Measurements from ENCODE around the gene CD83.
"Not testable (repeated sequence)": the region's sequence is repeated elsewhere in the genome, so short reads cannot be mapped to it uniquely, and the experiment has no call there.

CD83 gene

DNA sequence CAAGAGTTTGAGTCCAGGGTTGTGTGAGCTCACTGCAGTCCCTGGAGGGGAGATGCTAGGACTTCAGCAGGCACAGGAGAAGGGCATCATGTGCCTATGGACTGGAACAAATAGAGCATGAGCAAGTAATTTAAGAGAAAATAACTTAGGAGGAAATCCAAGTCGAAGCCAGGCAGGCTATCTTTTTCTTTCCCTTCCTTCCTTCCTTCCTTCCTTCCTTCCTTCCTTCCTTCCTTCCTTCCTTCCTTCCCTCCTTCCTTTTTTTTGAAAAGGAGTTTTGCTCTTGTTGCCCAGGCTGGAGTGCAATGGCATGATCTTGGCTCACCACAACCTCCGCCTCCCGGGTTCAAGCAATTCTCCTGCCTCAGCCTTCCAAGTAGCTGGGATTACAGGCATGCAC lies 33.7 kb downstream of the CD83 start:
- not testable (repeated sequence) for DNase-seq

DNA sequence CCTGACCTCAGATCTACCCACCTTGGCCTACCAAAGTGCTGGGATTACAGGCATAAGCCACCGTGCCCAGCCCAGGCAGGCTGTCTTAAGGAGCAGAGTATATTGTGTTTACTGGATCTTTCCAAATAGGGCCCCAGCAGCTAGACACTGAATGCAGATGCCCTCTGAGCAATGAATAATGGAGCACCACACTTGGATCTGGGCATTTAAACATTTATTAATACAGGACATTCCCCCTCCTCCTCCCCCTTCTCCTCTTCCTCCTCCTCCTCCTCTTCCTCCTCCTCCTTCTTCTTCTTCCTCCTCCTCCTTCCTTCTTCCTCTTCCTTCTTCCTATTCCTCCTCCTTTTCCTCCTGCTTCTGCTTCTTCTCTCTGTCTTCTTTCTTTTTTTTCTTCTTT lies 34.2 kb downstream of the CD83 start:
- no peak for DNase-seq

DNA sequence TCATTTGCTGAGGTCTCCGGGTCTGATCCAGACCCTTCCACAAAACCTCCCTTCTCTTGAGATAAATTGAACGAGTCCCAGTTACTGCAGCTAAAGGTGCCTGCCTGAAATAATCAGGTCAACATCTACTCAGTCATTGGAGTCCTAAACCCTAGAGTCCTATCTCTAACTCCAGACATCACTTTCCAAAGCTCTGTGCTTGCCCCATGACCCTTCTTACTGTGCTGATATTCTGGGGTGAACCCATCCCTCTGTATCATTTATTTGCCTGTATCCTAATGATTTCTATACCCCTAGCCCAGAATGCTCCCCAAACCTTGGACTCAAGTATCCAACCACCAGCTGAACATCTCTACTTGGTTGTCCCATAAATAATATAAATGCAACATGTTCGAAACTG lies 35.7 kb downstream of the CD83 start:
- DNase-seq, result no peak

DNA sequence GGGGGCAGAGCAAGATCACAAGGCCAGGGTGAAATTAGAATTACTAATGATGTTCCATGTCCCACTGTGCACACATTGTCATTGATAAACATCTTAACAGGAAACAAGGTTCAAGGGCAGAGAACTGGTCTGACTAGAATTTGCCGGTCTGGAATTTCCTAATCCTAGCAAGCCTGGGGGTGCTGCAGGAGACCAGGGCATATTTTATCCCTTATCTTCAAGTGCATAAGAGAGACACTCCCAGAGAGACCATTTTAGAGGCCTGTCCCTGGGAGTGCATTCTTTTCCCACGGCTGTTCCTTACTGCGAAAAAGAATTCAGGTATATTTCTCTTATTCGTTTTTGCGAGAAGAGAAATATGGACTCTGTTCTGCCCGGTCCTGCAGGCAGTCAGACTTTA lies 41.5 kb downstream of the CD83 start:
- no peak for DNase-seq

DNA sequence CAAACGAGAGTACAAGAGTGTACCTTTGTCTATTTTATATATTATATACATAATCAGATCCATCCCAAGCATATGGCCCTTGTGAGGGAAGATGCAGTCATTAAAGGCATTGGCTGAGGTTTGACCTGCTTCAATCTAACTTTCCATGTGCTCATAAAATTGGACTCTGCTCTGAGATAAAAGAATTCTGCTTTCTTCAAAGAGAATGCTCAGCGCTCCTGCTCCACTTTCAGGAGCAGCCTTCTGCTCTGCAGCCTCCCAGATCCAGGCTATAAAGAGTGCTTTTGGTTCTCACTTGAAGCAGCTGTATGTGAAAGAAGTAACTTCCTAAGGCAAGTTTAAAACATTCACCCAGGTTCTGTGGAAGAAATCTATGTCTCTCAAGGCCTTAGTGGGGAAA lies 45.3 kb downstream of the CD83 start:
- no peak for DNase-seq

DNA sequence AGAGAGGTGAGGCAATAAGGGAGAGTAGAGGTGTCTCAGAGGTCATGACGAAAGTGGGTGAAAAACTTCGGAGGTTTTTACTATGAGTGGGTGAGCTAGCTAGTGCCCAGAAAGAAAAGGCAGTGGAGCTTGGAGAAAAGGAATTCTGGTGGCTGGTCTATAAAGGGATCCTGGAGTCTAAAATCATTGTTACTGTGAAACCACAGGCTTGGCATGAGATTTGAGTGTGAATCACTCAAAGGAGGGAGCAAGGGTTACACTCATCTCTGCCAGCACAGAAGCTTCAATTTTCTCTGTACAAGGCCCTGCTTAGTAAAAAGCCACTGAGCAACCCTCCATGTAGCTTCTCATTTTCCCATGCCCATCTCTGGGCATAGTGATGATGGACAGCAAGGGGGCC lies 47.5 kb downstream of the CD83 start:
- DNase-seq, result no peak

DNA sequence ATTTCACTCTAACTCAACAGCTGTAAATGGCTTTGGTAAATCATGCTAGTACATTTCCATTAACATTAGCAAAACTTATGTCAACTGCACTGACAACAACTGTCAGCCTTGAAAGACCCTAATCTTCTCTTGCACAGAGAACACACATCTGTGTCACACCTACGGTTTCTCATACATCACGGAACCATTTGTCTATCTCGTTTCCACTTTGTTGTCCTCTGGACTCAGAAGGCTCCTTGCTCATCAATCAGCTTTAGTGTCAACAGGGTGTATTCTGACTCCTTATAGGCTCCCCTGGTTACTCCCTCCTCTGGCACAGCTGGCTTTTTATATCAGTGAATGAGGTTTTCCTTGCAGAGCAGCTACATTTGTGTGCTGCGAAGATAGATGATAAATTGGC lies 49.3 kb downstream of the CD83 start:
- no peak for DNase-seq

DNA sequence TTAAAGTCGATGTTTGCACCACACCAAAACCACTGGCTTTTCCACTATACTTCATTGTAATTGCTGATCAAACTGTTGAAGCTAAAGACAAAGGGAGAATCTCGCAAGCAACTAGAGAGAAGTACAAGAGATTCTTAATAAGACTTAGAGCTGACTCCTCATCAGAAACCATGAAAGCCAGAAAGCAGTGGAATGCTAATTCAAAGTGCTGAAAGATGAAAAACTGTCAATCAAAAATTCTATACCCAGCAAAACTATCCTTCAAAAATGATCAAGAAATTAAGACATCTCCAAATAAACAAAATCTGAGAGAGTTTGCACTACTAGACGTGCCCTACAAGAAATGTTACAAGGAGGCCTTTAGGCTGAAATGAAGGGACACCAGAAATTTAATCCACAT lies 52.6 kb downstream of the CD83 start:
- DNase-seq, result no peak

DNA sequence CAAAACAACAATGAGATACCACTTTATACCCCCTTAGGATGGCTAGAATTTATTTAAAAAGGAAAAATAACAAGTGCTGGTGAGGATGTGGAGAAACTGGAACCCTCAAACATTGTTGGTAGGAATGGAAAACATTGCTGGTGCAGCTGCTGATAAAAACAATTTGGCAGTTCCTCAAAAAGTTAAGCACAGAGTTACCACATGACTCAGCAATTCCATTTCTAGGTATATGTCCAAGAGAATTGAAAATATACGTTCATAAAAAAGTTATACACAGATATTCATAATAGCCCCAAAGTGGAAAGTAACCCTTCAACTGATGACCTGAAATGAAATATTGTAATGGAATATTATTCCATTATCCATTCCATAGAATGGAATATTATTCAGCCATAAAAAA lies 55.0 kb downstream of the CD83 start:
- DNase-seq, result no peak

DNA sequence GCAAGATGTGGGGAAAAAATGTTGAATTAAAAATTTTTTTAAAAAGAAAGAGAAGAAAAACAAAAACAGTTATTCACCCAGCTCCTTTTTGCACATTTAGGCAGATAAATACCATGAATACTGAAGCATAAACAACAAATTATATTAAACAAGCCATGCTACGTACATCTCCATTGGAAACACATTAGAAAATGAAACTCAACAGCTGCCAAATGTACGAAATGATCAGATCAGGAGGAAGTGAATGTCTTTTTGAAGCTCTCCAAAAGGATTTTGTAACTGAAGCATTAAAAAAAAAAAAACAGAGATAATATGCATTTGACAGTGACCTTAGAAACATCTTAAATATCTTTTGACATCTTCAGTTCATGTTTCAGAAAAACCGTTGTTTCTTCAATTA lies 56.7 kb downstream of the CD83 start:
- DNase-seq, result no peak

DNA sequence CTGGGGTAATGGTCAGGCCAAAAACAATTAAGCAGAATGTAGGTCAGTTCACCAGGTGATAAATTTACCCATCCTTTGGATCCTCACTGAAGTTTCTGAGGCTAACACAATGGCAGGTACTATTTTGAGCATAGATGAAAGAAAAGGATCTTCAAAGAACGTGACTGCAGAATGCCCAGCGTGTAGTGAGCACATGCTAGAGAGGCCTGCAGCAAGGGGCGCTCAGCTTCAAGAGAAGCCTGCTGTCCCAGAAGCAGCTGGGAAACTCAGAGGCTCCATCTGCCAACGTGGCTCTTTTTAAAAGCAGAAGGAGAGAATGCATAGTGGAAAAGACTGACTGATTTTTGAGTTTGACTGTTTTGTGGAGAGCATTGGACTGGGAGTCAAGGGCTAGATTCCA lies 57.4 kb downstream of the CD83 start:
- DNase-seq, result no peak

DNA sequence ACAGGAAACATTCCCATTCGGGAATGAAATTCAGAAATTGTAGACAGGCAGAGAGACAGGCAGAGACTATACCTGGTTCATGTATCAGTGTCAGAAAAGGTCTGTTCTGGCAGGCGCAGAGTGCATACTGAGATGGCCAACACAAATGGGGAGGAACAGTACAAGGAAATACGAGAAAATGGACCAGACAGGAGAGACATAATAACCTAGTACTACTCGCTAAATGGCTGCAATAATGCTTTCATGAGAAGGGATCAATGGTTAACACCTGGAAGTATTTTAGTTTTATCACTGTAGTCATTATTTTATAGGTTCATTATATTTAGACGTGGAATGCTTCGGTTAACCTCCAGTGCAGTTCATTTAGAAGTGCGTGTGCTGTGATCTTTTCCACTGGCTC lies 58.9 kb downstream of the CD83 start:
- no peak for DNase-seq

DNA sequence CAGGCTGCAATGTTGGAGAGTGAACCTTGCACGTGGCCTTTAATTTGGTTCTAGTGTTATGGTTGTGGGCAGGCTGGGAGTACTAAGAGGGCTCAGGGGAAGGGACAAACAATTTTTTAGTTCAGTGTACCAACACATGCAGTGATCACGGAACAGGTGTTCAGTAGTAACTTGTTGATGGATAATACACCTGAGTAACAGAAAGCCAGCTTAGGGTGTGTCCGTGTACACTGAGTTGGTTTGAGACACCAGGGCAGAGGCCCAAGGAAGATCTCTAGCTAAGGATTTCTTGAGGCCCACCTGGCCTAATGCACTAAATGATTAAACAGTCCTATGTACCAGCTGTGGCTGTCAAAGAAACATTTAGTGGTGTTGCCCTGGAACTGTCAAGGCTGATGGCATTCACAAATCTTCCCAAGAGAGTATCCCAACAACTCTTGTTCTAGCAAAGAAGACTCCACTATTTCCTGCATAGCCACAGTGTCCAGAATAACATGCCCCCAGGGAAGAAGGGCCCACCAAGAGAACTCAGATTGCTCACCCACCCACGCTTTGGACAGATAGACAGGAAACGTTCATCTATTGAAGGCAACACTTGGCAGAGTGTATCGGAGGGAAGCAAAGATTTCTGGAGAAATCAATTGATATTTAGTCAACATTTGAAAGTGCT lies 60.0 kb downstream of the CD83 start:
- DNase-seq, result no peak

DNA sequence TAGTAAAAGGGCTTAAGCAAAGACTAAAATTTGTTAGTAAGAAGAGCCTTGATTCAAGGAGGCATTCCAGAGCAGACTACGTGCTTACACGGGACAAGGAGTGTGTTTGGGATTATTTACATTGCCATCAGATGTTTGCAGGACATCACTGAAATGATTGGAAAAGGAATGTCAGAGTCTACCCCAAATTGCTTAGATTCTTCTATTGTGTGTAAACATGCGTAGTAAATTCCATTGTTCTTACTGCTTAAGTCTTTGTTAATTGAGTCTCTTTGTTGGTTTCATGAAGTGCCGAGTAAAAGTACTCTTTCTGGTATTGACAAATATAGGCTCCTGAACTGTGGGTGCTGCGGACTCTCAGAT lies 60.5 kb downstream of the CD83 start:
- DNase-seq, result no peak

DNA sequence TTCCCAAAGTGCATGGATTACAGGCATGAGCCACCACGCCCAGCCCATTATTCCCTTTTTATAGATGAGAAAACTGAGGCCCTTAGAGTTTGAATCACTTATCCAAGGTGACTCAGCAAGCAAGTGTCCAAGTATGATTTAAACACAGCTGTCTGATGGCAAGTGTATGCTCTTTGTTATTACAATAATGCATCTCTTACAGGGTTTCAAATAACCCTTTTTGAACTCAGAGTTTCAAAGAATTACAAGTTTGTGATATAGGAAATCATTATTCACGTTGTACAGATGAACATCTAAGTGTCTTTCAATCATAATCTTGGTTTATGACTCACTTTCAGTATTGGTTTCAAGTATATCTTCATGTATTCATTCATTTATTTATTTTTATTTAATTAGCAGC lies 63.0 kb downstream of the CD83 start:
- DNase-seq, result no peak

DNA sequence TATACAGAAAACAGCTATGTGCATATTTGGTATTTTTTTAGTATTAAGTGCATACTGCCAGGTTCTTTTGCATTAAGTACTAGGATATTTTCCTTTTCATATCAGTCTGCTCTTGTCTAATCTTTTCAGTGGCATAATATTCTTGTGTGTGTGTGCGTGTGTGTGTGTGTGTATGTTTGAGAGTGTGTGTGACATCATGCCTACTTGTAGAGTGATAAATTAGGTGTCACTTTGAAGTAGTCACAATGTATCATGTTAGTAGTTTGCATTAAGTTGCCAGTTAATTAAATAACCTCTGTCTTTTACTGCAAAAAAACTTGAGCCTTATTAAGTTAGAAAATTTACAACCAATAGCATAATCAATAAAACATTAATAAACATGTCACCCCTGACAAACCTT lies 65.3 kb downstream of the CD83 start:
- DNase-seq, result no peak

Measured in CD4-positive, alpha-beta T cell treated with Interleukin-17A for 1 hour (primary cell).